GM12878 (cell line): ENCODE data around the gene BCAP31. TPM values are rescaled to one million over a fixed set of nuclear protein-coding genes. Genes with fewer than 3 reads are reported as not detected.

ENCODE experiments used
- ATAC-seq: fragments of 200-7000 bp; cut with Tn5 transposase; 3 replicates; pipeline ENCODE4 v1.9.1; 2020; ENCODE audit warnings: mild to moderate bottlenecking, moderate library complexity
- BruUV-seq: library from RNA; stranded (reverse); fragments of 400-500 nt; replicated peaks from 2 replicates; lab custom pipeline; 2021; lab: Mats Ljungman, UMichigan
- CTCF ChIA-PET: fragments of 300-600 bp; sonication (Branson Sonifier 250); formaldehyde crosslinking; extraction: SDS; loops from one replicate; lab custom pipeline; 2021; ENCODE audit warnings: inconsistent platforms; lab: Yijun Ruan, JAX
- POLR2A ChIA-PET: fragments of 350-600 bp; formaldehyde crosslinking; extraction: SDS; loops from one replicate; lab custom pipeline; 2021; ENCODE audit warnings: inconsistent platforms; lab: Charles Lee
- RAD21 ChIA-PET: fragments of 300-600 bp; sonication (Branson Sonifier 250); formaldehyde crosslinking; loops from one replicate; lab custom pipeline; 2023; ENCODE audit warnings: antibody characterized with exemption; ENCODE audit not compliant: unreplicated experiment; lab: Charles Lee
- SMC1A ChIA-PET: fragments of 300-600 bp; sonication (Branson Sonifier 250); formaldehyde crosslinking; loops from one replicate; lab custom pipeline; 2023; ENCODE audit not compliant: unreplicated experiment, uncharacterized antibody; lab: Charles Lee
- DNase-seq: peaks from one replicate; pipeline ENCODE4 v3.0.0-alpha.2; 2011; ENCODE audit warnings: low read depth, low spot score
- FAIRE-seq: peaks from 3 replicates; lab custom pipeline; 2011; peaks lifted over from hg19 to GRCh38; lab: Jason Lieb, UNC
- H2AFZ ChIP-seq: 2 replicates; pipeline ENCODE4 v1.6.0; 2011; ENCODE audit warnings: low read depth, low read length, control low read depth; ENCODE audit not compliant: control insufficient read depth
- H3K27ac ChIP-seq: 2 replicates; pipeline ENCODE4 v1.5.1; 2011; ENCODE audit warnings: control low read depth; ENCODE audit not compliant: control insufficient read depth, insufficient read depth
- H3K27me3 ChIP-seq, 2 experiments: replicated peaks in 1 of 2; 2 replicates each; pipeline versions ENCODE4 v1.6.0 to v1.6.1; 2011; ENCODE audit warnings: low read length in 1 of 2; ENCODE audit not compliant: control insufficient read depth in 2 of 2, insufficient read depth in 2 of 2
- H3K36me3 ChIP-seq, 2 experiments: 2 replicates each; pipeline ENCODE4 v1.5.1; 2011; ENCODE audit warnings: low read length in 1 of 2; ENCODE audit not compliant: control insufficient read depth in 2 of 2, insufficient read depth in 2 of 2
- H3K4me1 ChIP-seq: 2 replicates; pipeline ENCODE4 v1.6.1; 2011; ENCODE audit warnings: mild to moderate bottlenecking, low read length, moderate library complexity, mixed read lengths; ENCODE audit not compliant: control insufficient read depth, insufficient read depth
- H3K4me2 ChIP-seq: 2 replicates; pipeline ENCODE4 v1.6.0; 2011; ENCODE audit warnings: control low read depth; ENCODE audit not compliant: control insufficient read depth, insufficient read depth
- H3K4me3 ChIP-seq: fragments of 200-600 bp; sonication (generic); 2 replicates; pipeline ENCODE4 v1.5.1; 2016
- H3K79me2 ChIP-seq: 2 replicates; pipeline ENCODE4 v1.6.0; 2011; ENCODE audit warnings: low read length; ENCODE audit not compliant: control insufficient read depth, insufficient read depth
- H3K9ac ChIP-seq: 2 replicates; pipeline ENCODE4 v1.8.0; 2011; ENCODE audit warnings: low read length, control low read depth, mixed read lengths; ENCODE audit not compliant: control insufficient read depth, insufficient read depth
- H3K9me3 ChIP-seq: replicated peaks from 3 replicates; pipeline ENCODE4 v1.5.1; 2011; ENCODE audit warnings: mild to moderate bottlenecking, low read length; ENCODE audit not compliant: control insufficient read depth, insufficient read depth
- H4K20me1 ChIP-seq: 2 replicates; pipeline ENCODE4 v1.6.0; 2011; ENCODE audit not compliant: control insufficient read depth, insufficient read depth
- ASH2L ChIP-seq: fragments of 300-600, 200-600 bp; sonication (generic); IDR thresholded peaks from 2 replicates; pipeline ENCODE4 v1.6.1; 2017; ENCODE audit warnings: low read depth, mild to moderate bottlenecking, borderline replicate concordance
- CHD2 ChIP-seq: IDR thresholded peaks from 2 replicates; pipeline ENCODE4 v1.6.1; 2011; ENCODE audit warnings: low read depth, low read length, improper control_type of control experiment, borderline replicate concordance
- EGR1 ChIP-seq, 2 experiments: IDR thresholded peaks; 1 replicate in 1 of 2; 2 replicates in 1 of 2; pipeline ENCODE4 v1.6.1; 2011 to 2012; ENCODE audit warnings: low read depth in 2 of 2, low read length in 2 of 2, borderline replicate concordance in 1 of 2, mild to moderate bottlenecking in 1 of 2, moderate library complexity in 1 of 2
- FOXK2 ChIP-seq: fragments of 450-650 bp; IDR thresholded peaks from 2 replicates; pipeline ENCODE4 v1.6.1; 2017; ENCODE audit warnings: mild to moderate bottlenecking, moderate library complexity
- GABPA ChIP-seq: IDR thresholded peaks from 2 replicates; pipeline ENCODE4 v1.6.1; 2014; ENCODE audit warnings: antibody characterized with exemption, low read depth, mild to moderate bottlenecking, inconsistent platforms
- HDAC2 ChIP-seq: fragments of 200-600 bp; sonication (generic); IDR thresholded peaks from 2 replicates; pipeline ENCODE4 v1.6.1; 2017
- HSF1 ChIP-seq: fragments of 150-350 bp; IDR thresholded peaks from 2 replicates; pipeline ENCODE4 v1.6.1; 2014; ENCODE audit warnings: mild to moderate bottlenecking, low read depth, low read length
- MLLT1 ChIP-seq: fragments of 450-650 bp; IDR thresholded peaks from 2 replicates; pipeline ENCODE4 v1.6.1; 2016; ENCODE audit warnings: mild to moderate bottlenecking
- MXI1 ChIP-seq: fragments of 150-350 bp; IDR thresholded peaks from 2 replicates; pipeline ENCODE4 v1.6.1; 2011; ENCODE audit warnings: low read depth, mild to moderate bottlenecking, inconsistent platforms, low read length, improper control_type of control experiment
- NFYB ChIP-seq: IDR thresholded peaks from 2 replicates; pipeline ENCODE4 v1.6.1; 2011; ENCODE audit warnings: low read depth, mild to moderate bottlenecking, low read length, improper control_type of control experiment, moderate library complexity; ENCODE audit not compliant: insufficient read depth
- NR2C2 ChIP-seq: IDR thresholded peaks from 2 replicates; pipeline ENCODE4 v1.6.1; 2011; ENCODE audit warnings: borderline replicate concordance, low read depth; ENCODE audit not compliant: control insufficient read depth, insufficient read length
- RB1 ChIP-seq: fragments of 450-650 bp; formaldehyde crosslinking; IDR thresholded peaks from 2 replicates; pipeline ENCODE4 v1.6.1; 2017; ENCODE audit warnings: mild to moderate bottlenecking, borderline replicate concordance
- YBX1 ChIP-seq: fragments of 450-650 bp; IDR thresholded peaks from 2 replicates; pipeline ENCODE4 v1.6.1; 2016; ENCODE audit warnings: antibody characterized with exemption
- ZBTB40 ChIP-seq: fragments of 450-650 bp; IDR thresholded peaks from 2 replicates; pipeline ENCODE4 v1.6.1; 2016; ENCODE audit warnings: mild to moderate bottlenecking, moderate library complexity, borderline replicate concordance
- ZNF217 ChIP-seq: fragments of 450-650 bp; IDR thresholded peaks from 2 replicates; pipeline ENCODE4 v1.6.1; 2017; ENCODE audit warnings: antibody characterized with exemption, mild to moderate bottlenecking
- WGBS: methylation state at CpG from one replicate; pipeline ENCODE4 v1.1.6; 2016; ENCODE audit warnings: low lambda C conversion rate; ENCODE audit not compliant: insufficient replicate concordance, insufficient coverage; ENCODE audit errors: missing lambda C conversion rate; 5-methylcytosine and 5-hydroxymethylcytosine counted together
- in situ Hi-C: fragments of 300-500 bp; cut with MboI; formaldehyde crosslinking; loops from 9 replicates; pipeline ENCODE4 v1.14.3; 2018; ENCODE audit warnings: mixed read lengths
- intact Hi-C: fragments of 100-400 bp; cut with micrococcal nuclease; formaldehyde crosslinking; loops from one replicate; pipeline ENCODE4 v1.14.2; 2022; ENCODE audit not compliant: unreplicated experiment
- polyA plus RNA-seq, 11 experiments: library from polyadenylated mRNA; depleted of rRNA in 4 of 11; unstranded in 6 of 11; stranded (reverse) in 5 of 11; fragments of >200 nt; fragmentation: Nextera tagmentation in 4 of 11; fragmentation: Illumina TruSeq in 1 of 11; extraction: Ambion mirVana in 4 of 11; extraction: Trizol in 1 of 11; gene quantifications; 1 replicate in 1 of 11; 2 replicates in 10 of 11; pipeline versions ENCODE4 v1.2.1 to v1.2.3, GENCODE V29; 2011 to 2016; ENCODE audit warnings: inconsistent platforms in 2 of 11, missing spikeins in 2 of 11, low read depth in 1 of 11
- total RNA-seq, 4 experiments: library from RNA; depleted of rRNA in 3 of 4; stranded (reverse); fragments of >200 nt in 3 of 4; fragmentation: Illumina TruSeq in 1 of 4; extraction: Trizol in 1 of 4; gene quantifications; 2 replicates each; pipeline versions ENCODE4 v1.2.1 to v1.2.3, GENCODE V29; 2013 to 2021

BCAP31 gene
- total and polyA plus RNA-seq, 10 of the 15 experiments (the other 5 are each of a cell fraction or from before 2014, with no cell fraction given) = 63.1 to 246 (median 95.6) TPM

GRCh38 chrX:153724252-153725038 lies at the start of gene BCAP31, which contains the start of gene ABCD1 (continued):
- no peak for TF ChIP-seq HSF1
- peak in 1 of 2 experiments; percentile 39; a peak in 1 of 3 replicates for TF ChIP-seq EGR1 (IDR thresholded peaks at IDR 0.05; ENCODE audit: borderline replicate concordance in 1 of 2, low read depth in 2 of 2, low read length in 2 of 2)
- TF ChIP-seq FOXK2 = no peak
- no peak for TF ChIP-seq YBX1
- TF ChIP-seq CHD2 = peak; percentile 88
- no peak for TF ChIP-seq ZNF217
- 0 out of 2 replicates have a peak, but pooled peaks have one; percentile 46 for TF ChIP-seq GABPA

- CTCF ChIA-PET = no interaction called here
- TF ChIP-seq NR2C2 (no peak), NFYB (no peak), ZBTB40 (no peak), YBX1 (no peak), HDAC2 (no peak), MXI1 (no peak), MLLT1 (no peak), ASH2L (no peak), RB1 (no peak)
Measured at GRCh38 chrX:153773218-153773611, 49.0 kb upstream of the BCAP31 start.

More at GRCh38 chrX:153773218-153773611, 49.0 kb upstream of the BCAP31 start:
- Histone ChIP-seq H3K4me3 (no peak overlapping the region), H3K36me3 (no peaks in the 10 kb centered on the region), H3K4me1 (no peaks in the 10 kb centered on the region), H3K9me3 (no peaks in the 10 kb centered on the region; the same call in 2 of the 3 replicates), H3K27ac (no peak overlapping the region), H4K20me1 (no peaks in the 10 kb centered on the region), H3K79me2 (no peaks in the 10 kb centered on the region), H2AFZ (no peak overlapping the region), H3K27me3 (no peaks in the 10 kb centered on the region), H3K4me2 (no peak overlapping the region), H3K9ac (no peak overlapping the region)
- no TSS peak for BruUV-seq
- WGBS = 79% methylated on average over 16 of the region's 23 CpGs
- FAIRE-seq = no peak
- ChIA-PET POLR2A (no interaction called here), RAD21 (no interaction called here), SMC1A (no interaction called here)
- intact Hi-C loops (no loop called here), in situ Hi-C loops (no loop called here)
- DNase-seq = no peak
- ATAC-seq = no peak
